CD4-positive, alpha-beta T cell (primary cell): Measurements from ENCODE around the gene AKR1D1. TPM values are rescaled to one million over a fixed set of nuclear protein-coding genes. Genes with fewer than 3 reads are reported as not detected.

ENCODE experiments used
- ATAC-seq: fragments of 200-7000 bp; cut with Tn5 transposase; one replicate; pipeline ENCODE4 v1.10.0; 2022; ENCODE audit warnings: mild to moderate bottlenecking; ENCODE audit not compliant: poor library complexity
- CTCF ChIA-PET: fragments of 350-600 bp; sonication (Branson Sonifier 250); formaldehyde crosslinking; loops from one replicate; lab custom pipeline; 2021; ENCODE audit warnings: antibody characterized with exemption, inconsistent platforms; lab: Charles Lee
- POLR2A ChIA-PET: fragments of 350-600 bp; sonication (Branson Sonifier 250); formaldehyde crosslinking; loops from one replicate; lab custom pipeline; 2021; ENCODE audit warnings: antibody characterized with exemption, inconsistent platforms; lab: Charles Lee
- DNase-seq, 14 experiments: peaks; one replicate each; pipeline ENCODE4 v3.0.0-alpha.2; 2013 to 2020; ENCODE audit warnings: mixed read lengths in 2 of 14
- H3K27ac ChIP-seq, 2 donors: one replicate each; pipeline versions ENCODE4 v1.5.1 to v1.7.0; 2013; ENCODE audit warnings: low read length in 2 of 2, low read depth in 1 of 2, mild to moderate bottlenecking in 1 of 2
- H3K27me3 ChIP-seq, 2 experiments: 1 replicate in 1 of 2; 2 replicates in 1 of 2; pipeline versions ENCODE4 v1.6.1 to v1.7.0; 2013; ENCODE audit warnings: low read length in 2 of 2, control low read depth in 1 of 2, mild to moderate bottlenecking in 1 of 2, moderate library complexity in 1 of 2; ENCODE audit not compliant: insufficient read depth in 2 of 2, control insufficient read depth in 1 of 2
- H3K36me3 ChIP-seq: one replicate; pipeline ENCODE4 v1.6.1; 2013; ENCODE audit warnings: low read length, control low read depth; ENCODE audit not compliant: insufficient read depth
- H3K4me1 ChIP-seq: one replicate; pipeline ENCODE4 v1.6.1; 2013; ENCODE audit warnings: low read length, control low read depth; ENCODE audit not compliant: insufficient read depth
- H3K4me3 ChIP-seq: one replicate; pipeline ENCODE4 v1.5.1; 2013; ENCODE audit warnings: mild to moderate bottlenecking, low read length, moderate library complexity
- H3K9me3 ChIP-seq, 2 experiments: 1 replicate in 1 of 2; 2 replicates in 1 of 2; pipeline versions ENCODE4 v1.6.1 to v1.7.0; 2013; ENCODE audit warnings: low read length in 2 of 2, mild to moderate bottlenecking in 2 of 2, control low read depth in 1 of 2, moderate library complexity in 1 of 2; ENCODE audit not compliant: control insufficient read depth in 1 of 2, insufficient read depth in 1 of 2
- H3K27ac Mint-ChIP-seq: one replicate; pipeline ENCODE4 v1.8.0; 2020; ENCODE audit warnings: mixed read lengths
- H3K27me3 Mint-ChIP-seq: one replicate; pipeline ENCODE4 v1.8.0; 2021; ENCODE audit warnings: mixed read lengths
- H3K36me3 Mint-ChIP-seq: one replicate; pipeline ENCODE4 v1.8.0; 2021; ENCODE audit warnings: low read depth, mixed read lengths
- H3K4me1 Mint-ChIP-seq: one replicate; pipeline ENCODE4 v1.8.0; 2021; ENCODE audit warnings: low read depth, mixed read lengths
- H3K4me3 Mint-ChIP-seq: one replicate; pipeline ENCODE4 v1.8.0; 2020; ENCODE audit warnings: mild to moderate bottlenecking, mixed read lengths
- H3K9me3 Mint-ChIP-seq: one replicate; pipeline ENCODE4 v1.8.0; 2020; ENCODE audit warnings: mixed read lengths
- CTCF ChIP-seq: fragments of 200-600 bp; IDR thresholded peaks from one replicate; pipeline ENCODE4 v1.8.0; 2022; ENCODE audit warnings: antibody characterized with exemption, mild to moderate bottlenecking
- intact Hi-C, 2 experiments: fragments of 100-400 bp; cut with DNase I in 1 of 2; cut with micrococcal nuclease in 1 of 2; formaldehyde crosslinking; loops; one replicate each; pipeline versions ENCODE4 v1.15.1 to v1.9.0; 2023 to 2025; cut with DNase I, micrococcal nuclease
- total RNA-seq, 174 experiments: library from RNA in 2 of 174; stranded (reverse) in 2 of 174; gene quantifications; one replicate each; pipeline ENCODE4 v1.2.3 and lab custom pipeline; 2021 to 2026

Gene AKR1D1
- total RNA-seq, 2 experiments from 2014 or later, result not detected

GRCh38 chr7:138122162-138122561, 45.9 kb downstream of the AKR1D1 start:
- Histone ChIP-seq H3K27ac (no peak overlapping the region), H3K4me1 (no peaks in the 10 kb centered on the region), H3K27me3 (no peaks in the 10 kb centered on the region), H3K36me3 (no peaks in the 10 kb centered on the region), H3K4me3 (no peak overlapping the region), H3K9me3 (peaks cover 0 to 10% of the 10 kb centered on the region in 2 experiments)
- Mint-ChIP-seq H3K4me1 (no peaks in the 10 kb centered on the region), H3K27ac (no peak overlapping the region), H3K27me3 (no peaks in the 10 kb centered on the region), H3K4me3 (no peak overlapping the region), H3K36me3 (no peaks in the 10 kb centered on the region), H3K9me3 (no peaks in the 10 kb centered on the region)
- ATAC-seq, result no peak
- intact Hi-C loops, result no loop called here
- POLR2A ChIA-PET, result no interaction called here
- CTCF ChIA-PET, result no interaction called here
- TF ChIP-seq CTCF, result no peak
- DNase-seq, result no peak

- ChIA-PET POLR2A (no interaction called here), CTCF (no interaction called here)
- H3K4me1 Mint-ChIP-seq, result no peaks in the 10 kb centered on the region
- H3K27ac ChIP-seq, result no peak overlapping the region
- H3K27me3 Mint-ChIP-seq, result no peaks in the 10 kb centered on the region
- H3K27ac Mint-ChIP-seq, result no peak overlapping the region
- intact Hi-C loops, result no loop called here
- H3K27me3 ChIP-seq, result no peaks in the 10 kb centered on the region
- no peaks in the 10 kb centered on the region for H3K9me3 Mint-ChIP-seq
- no peaks in the 10 kb centered on the region for H3K36me3 ChIP-seq
- TF ChIP-seq CTCF, result no peak
- no peak overlapping the region for H3K4me3 ChIP-seq
- peaks cover 0 to 18% of the 10 kb centered on the region in 2 experiments for H3K9me3 ChIP-seq
- ATAC-seq, result no peak
- no peak overlapping the region for H3K4me3 Mint-ChIP-seq
- no peak for DNase-seq
- H3K4me1 ChIP-seq, result no peaks in the 10 kb centered on the region
- no peaks in the 10 kb centered on the region for H3K36me3 Mint-ChIP-seq
Measured at GRCh38 chr7:138125119-138125518, 48.9 kb downstream of the AKR1D1 start.

GRCh38 chr7:138125598-138126111, 49.4 kb downstream of the AKR1D1 start:
- Histone ChIP-seq H3K4me3 (no peak overlapping the region), H3K9me3 (peaks cover 0 to 18% of the 10 kb centered on the region in 2 experiments), H3K27me3 (no peaks in the 10 kb centered on the region), H3K36me3 (no peaks in the 10 kb centered on the region), H3K27ac (no peak overlapping the region), H3K4me1 (no peaks in the 10 kb centered on the region)
- no peak overlapping the region for H3K4me3 Mint-ChIP-seq
- H3K4me1 Mint-ChIP-seq, result no peaks in the 10 kb centered on the region
- peak in 2 of 14 experiments; percentile 25 to 47 for DNase-seq
- ChIA-PET CTCF (no interaction called here), POLR2A (no interaction called here)
- no peak for ATAC-seq
- no peaks in the 10 kb centered on the region for H3K27me3 Mint-ChIP-seq
- intact Hi-C loops, result no loop called here
- no peaks in the 10 kb centered on the region for H3K9me3 Mint-ChIP-seq
- TF ChIP-seq CTCF, result no peak
- H3K27ac Mint-ChIP-seq, result no peak overlapping the region
- no peaks in the 10 kb centered on the region for H3K36me3 Mint-ChIP-seq
